Dermis microvascular lymphatic vessel endothelial cell (primary cell): ENCODE results near the gene TRIM17. TPM values are rescaled to one million over a fixed set of nuclear protein-coding genes. Genes with fewer than 3 reads are reported as not detected.

ENCODE experiments used
- DNase-seq, 2 donors: peaks; one replicate each; pipeline versions ENCODE4 v3.0.0 to v3.0.0-alpha.2; 2010; ENCODE audit warnings: low read depth in 2 of 2
- total RNA-seq: library from RNA; depleted of rRNA; stranded (reverse); fragments of >200 nt; gene quantifications from 2 replicates; pipeline ENCODE4 v1.2.1, GENCODE V29; 2014

The TRIM17 gene
- total RNA-seq, 1 donor from 2014 or later, result not detected

GRCh38 chr1:228417483-228418203 lies 982 bp upstream of the TRIM17 start:
- DNase-seq, result no peak

DNA sequence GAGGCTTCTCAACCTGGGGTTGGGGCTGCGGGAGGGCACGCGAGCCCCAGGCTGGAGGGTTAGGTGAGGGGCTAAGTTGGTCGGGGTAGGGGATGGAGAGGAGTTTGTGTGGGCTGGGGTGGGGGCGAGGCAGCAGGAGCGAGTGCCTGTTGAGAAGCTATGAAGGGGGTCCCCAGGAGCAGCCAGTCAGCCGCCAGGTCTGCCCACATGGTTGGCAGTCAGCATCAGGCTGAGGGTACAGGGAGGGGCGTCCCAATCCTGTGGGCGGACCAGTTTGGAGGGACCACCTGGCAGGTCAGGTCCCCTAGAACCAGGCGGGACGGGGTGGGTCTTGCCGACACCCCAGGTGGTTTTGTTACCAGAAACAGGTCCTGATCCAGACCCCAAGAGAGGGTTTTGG lies 400 bp upstream of the TRIM17 start:
- DNase-seq, result no peak

GRCh38 chr1:228415853-228416216 lies 826 bp downstream of the TRIM17 start:
- DNase-seq, result no peak

GRCh38 chr1:228415221-228415620 lies 1.4 kb downstream of the TRIM17 start:
- no peak for DNase-seq

GRCh38 chr1:228414511-228415211 lies 2.0 kb downstream of the TRIM17 start:
- DNase-seq, result no peak

DNA sequence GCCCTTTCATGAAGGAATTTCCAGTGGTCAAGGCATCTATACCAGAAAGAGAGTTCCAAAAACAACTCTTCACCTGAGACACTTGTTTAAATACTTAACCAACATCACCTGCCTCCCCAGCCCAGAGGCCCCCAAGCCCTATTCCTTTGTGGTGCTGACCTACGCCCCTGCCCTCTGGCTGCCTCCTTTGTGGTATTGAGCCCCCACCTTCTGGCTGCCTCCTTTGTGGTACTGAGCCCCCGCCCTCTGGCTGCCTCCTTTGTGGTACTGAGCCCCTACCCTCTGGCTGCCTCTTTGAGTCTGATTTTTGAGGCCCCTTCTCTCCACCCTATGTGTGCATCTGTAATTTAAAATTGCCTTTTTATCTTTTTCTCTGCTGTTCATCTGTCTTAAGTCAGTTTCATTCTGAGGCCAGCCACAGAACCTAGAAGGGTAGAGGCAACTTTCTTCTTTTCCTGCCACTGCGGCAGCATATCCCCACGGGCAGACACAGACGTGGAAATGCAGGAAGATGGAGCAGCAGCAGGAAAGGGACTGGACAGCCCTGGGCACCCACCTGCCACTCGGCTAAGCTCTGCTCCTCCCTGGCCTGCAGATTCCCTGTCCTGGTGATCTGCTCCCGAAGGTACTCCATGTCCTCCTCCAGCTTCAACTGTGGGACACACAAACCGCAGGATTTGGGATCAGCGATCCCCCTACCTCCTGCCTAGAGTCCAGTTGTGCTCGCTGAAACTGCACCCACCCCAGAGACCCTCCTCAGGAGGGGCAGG lies 3.2 kb downstream of the TRIM17 start:
- DNase-seq, result no peak

- DNase-seq, result no peak
Measured at GRCh38 chr1:228411548-228412430, 4.9 kb downstream of the TRIM17 start.

DNA sequence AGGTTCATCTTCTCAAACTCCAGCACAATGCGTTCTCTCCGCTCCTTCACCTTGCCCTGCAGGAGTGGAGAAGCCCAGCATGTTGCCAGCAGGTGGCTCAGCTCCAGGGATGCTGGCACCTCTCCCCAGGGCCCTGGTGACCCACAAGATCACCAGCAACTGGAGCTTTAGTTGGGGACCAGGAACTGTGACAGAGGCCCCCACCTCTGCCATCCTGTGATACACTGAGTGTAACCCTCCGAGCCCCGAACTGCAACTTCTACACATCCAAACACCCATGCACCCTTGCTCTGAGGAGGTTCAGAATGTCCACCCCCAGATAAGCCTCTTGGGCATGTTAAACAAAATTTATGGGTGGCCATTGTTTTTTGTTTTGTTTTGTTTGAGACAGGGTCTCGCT lies 5.5 kb downstream of the TRIM17 start:
- no peak for DNase-seq

DNA sequence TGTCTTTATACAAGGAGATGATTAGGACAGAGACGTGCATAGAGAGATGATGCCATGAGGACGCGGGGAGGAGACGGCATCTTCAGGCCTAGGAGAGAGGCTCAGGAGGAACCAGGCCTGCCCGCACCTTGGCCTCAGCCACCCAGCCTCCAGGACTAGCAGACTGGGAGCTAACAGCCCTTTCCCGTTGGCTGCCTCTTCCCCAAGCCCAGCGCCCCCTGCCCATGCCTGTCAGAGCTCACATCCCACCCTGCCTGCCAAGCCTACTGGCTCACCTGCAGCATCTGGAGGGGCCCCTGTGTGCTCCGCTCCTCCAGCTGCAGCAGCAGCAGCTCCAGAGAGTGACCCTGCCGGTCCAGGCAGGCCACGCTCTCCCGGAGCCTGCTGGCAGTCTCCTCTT lies 6.0 kb downstream of the TRIM17 start:
- no peak for DNase-seq

DNA sequence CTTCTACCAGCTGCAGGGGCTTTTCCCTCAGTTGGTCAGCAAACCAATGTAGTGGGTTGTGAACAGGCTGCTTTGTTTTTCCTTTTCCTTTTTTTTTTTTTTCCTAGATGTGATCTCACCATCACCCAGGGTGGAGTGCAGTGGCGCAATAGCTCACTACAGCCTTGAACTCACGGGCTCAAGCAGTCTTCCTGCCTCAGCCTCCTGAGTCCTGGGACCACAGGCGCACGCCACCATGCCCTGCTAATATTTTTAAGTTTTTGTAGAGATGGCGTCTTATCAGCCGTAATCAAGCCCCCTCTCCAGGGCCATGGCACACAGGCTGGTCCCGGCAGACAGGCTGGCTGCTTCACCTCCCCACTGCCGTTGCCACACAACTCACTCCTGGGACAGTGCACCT lies 6.6 kb downstream of the TRIM17 start:
- DNase-seq, result no peak

DNA sequence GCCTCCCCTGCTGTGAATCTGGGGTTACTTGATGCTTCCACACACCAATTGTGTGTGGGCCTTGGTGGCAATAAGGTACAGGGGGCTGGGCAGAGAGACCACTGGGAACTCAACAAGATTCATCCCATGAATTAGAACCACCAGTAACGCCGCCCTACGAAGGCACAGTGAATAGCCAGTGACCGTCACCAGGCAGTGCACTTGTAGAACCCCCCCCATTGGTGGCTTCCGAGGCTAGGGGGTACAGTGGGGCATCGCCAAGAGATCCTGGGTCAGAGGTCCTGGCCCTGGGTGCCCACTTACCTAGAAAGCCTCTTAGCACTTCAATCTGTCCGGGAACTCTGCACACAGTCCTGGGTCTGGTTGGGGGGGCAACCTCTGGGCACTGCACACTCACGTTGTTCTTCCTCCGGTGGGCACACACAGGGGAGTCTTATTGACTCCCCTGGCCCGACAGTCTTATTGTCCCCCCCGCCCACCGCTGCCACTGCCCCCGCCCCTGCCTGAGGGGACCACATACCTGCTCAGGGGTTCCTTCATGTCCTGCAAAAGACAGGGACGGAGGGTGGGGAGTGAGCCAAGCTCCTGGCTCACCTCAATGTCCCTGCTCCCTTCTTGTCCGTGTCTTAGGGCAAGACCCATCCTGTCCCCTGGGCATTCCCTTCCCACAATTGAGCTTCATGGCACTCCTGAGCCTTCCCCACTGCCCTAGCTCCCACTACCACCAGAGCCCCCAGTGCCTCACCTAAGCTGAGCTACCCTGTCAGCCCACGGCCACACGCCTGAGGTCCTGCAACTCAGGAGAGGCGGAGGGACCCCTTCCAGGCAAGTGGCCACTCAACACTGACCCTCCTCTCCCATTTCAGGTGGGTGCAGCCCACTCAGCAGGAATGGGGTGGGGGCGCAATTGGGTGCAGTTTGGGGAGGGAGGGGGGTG lies 7.5 kb downstream of the TRIM17 start:
- DNase-seq, result no peak

GRCh38 chr1:228408041-228408868 lies 8.4 kb downstream of the TRIM17 start:
- DNase-seq, result no peak

GRCh38 chr1:228407106-228408040 lies 9.3 kb downstream of the TRIM17 start:
- DNase-seq, result no peak

DNA sequence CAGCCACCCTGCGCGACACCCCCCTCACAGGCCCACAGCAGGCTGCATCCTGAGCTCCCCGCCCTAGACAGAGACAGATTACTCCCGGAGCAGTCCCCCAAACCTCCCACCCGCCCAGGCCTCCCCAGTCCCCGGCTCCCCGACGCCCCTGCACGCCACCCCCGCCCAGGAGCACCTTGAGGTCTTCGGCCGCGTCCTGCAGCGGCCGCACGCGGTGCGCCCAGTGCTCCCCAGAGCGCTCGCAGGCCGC lies 10.8 kb downstream of the TRIM17 start:
- DNase-seq, result no peak

DNA sequence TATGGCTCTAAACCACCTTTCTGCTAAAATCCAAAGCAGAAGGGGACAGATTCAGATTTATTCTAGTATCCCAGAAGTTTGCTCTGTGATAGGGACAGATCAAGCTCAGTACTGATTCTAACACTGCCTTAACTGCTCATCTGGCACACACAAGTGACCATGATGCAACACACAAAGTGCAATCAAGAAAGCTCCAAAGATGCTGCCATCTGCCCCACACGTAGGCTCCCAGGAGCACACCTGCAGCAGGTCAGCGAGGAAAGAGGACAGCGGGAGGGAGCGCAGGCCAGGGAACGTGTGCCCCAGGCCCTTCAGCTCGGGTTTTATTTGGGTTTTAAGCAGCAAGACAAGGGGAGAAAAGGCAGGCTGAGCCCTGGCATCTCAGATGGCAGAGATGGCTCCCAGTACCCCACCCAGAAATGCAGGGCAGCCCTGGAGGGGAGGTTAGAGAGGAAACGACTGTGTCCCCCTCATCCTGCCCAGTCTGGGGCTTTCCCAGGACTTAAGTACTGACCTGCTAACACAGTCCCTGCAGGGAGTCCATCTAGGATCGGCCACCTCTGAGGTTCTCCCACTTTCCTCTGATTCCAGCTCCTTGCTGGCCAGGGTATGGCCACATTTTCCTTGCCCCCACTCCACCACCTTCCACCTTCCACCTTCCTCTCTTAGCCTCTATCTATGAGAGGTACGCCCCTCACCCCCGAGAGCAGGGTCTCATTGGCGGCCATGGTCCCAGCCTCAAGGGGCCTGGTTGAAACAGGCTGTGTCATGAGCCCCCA lies 11.3 kb downstream of the TRIM17 start:
- no peak for DNase-seq

GRCh38 chr1:228404107-228404720 lies 12.4 kb downstream of the TRIM17 start:
- no peak for DNase-seq

GRCh38 chr1:228403231-228403631 lies 13.4 kb downstream of the TRIM17 start:
- DNase-seq, result no peak

- no peak for DNase-seq
Measured at GRCh38 chr1:228402641-228403025, 14.0 kb downstream of the TRIM17 start.
